KBM-7 (cell line): ENCODE results near the gene SLC7A8.
"Not testable (repeated sequence)": the region's sequence is repeated elsewhere in the genome, so short reads cannot be mapped to it uniquely, and the experiment has no call there.

ENCODE experiments used
- DNase-seq: peaks from one replicate; pipeline ENCODE4 v3.0.0-alpha.2; 2015
- in situ Hi-C: fragments of 300-500 bp; cut with MboI; formaldehyde crosslinking; loops from 2 replicates; pipeline ENCODE4 v1.14.3; 2020; ENCODE audit warnings: low sequenced_read_pairs, low pct_unique_long_range_greater_than_20kb, mixed read lengths

Gene SLC7A8

DNA sequence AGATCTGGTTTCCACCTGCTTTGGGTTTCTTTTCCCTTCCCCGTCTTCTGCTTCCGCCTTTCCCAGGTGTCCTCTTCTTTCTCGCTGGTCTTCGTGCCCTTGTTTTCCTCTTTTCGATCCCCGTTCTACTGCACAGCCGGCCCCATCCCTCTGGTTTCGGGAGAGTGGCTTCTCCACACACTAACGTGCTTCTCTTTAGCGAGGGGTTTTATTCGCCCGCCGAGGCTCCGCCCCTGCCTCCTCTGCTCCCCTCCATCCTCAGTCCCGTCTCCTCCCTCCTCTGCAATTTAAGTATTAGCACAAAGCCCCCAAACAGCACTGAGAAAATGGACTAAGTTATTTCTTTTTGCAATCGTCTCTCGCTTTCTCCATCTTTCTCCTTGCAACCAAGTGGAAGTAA, at the start of gene SLC7A8:
Gene SLC7A8, minus strand, starts transcription at position 182 of the 400 bp plus-strand sequence. CDS start 746 bp downstream, outside the sequence.
- in situ Hi-C loops, result no loop called here

DNA sequence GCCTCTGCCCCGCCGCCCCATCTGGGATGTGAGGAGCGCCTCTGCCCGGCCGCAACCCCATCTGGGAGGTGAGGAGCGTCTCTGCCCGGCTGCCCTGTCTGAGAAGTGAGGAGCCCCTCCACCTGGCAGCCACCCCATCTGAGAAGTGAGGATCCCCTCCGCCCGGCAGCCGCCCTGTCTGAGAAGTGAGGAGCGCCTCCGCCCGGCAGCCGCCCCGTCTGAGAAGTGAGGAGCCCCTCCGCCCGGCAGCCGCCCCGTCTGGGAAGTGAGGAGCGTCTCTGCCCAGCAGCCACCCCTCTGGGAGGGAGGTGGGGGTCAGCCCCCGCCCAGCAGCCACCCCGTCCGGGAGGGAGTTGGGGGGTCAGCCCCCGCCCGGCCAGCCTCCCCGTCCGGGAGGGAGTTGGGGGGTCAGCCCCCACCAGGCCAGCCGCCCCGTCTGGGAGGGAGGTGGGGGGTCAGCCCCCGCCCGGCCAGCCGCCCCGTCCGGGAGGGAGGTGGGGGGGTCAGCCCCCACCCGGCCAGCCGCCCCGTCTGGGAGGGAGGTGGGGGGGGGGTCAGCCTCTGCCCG, 48.9 kb upstream of the SLC7A8 start:
- in situ Hi-C loops, DNase-seq: not testable (repeated sequence)

More for the DNA sequence above, at the start of gene SLC7A8:
- no peak for DNase-seq

DNA sequence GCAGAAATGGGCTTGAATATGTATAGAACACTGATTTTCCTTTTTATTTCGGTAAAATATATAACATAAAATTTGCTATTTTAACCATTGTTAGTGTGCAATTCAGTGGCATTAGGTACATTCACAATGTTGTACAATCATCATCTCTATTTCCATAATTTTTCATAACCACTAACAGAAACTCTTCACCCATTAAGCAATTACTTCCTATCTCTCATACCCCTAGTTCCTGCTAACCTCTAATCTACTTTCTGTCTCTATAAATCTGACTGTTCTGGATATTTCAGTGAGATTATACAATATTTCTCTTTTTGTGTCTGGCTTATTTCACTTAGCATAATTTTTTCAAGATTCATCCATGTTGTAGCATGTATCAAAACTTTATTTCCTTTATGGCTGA, 45.4 kb upstream of the SLC7A8 start:
- DNase-seq, result no peak
- in situ Hi-C loops, result no loop called here

DNA sequence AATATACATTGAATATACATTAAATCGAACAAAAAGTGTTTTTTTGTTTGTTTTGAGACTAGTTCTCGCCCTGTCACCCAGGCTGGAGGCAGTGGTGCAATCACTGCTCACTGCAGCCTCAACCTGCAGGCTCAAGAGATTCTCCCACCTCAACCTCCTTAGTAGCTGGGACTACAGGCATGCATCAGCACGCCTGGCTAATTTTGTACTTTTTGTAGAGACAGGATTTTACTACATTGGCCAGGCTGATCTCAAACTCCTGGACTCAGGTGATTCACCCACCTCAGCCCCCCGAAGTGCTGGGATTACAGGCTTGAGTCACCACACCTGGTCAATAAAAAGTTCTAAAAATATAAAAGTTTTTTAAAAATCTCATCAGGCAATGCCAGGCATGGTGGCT, 44.1 kb upstream of the SLC7A8 start:
- DNase-seq, result no peak
- in situ Hi-C loops, result no loop called here

DNA sequence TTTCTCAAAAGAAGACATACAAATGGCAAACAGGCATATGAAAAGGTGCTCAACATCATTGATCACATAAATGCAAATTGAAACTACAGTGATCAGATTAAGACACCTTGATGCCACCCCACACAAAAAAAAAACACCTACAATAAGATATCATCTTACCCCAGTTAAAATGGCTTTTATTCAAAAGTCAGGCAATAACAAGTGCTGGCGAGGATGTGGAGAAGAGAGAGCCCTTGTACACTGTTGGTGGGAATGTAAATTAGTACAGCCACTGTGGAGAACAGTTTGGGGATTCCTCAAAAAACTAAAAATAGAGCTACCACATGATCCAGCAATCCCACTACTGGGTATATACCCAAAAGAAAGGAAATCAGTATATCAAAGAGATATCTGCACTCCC, 41.5 kb upstream of the SLC7A8 start:
- in situ Hi-C loops, DNase-seq: not testable (repeated sequence)

DNA sequence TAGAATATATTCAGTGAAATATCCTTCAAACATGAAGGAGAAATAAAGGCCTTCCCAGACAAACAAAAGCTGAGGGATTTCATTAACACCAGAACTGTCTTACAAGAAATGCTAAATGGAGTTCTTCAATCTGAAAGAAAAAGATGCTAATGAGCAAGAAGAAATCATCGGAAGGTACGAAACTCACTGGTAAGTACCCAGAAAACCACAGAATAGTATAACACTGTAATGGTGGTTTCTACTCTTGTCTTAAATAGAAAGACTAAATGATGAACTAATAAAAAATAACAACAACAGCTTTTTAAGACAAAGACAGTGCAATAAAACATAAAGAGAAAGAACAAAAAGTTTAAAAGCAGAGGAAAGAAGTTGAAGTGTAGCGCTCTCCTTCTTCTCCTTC, 35.6 kb upstream of the SLC7A8 start:
- in situ Hi-C loops, result no loop called here
- no peak for DNase-seq

DNA sequence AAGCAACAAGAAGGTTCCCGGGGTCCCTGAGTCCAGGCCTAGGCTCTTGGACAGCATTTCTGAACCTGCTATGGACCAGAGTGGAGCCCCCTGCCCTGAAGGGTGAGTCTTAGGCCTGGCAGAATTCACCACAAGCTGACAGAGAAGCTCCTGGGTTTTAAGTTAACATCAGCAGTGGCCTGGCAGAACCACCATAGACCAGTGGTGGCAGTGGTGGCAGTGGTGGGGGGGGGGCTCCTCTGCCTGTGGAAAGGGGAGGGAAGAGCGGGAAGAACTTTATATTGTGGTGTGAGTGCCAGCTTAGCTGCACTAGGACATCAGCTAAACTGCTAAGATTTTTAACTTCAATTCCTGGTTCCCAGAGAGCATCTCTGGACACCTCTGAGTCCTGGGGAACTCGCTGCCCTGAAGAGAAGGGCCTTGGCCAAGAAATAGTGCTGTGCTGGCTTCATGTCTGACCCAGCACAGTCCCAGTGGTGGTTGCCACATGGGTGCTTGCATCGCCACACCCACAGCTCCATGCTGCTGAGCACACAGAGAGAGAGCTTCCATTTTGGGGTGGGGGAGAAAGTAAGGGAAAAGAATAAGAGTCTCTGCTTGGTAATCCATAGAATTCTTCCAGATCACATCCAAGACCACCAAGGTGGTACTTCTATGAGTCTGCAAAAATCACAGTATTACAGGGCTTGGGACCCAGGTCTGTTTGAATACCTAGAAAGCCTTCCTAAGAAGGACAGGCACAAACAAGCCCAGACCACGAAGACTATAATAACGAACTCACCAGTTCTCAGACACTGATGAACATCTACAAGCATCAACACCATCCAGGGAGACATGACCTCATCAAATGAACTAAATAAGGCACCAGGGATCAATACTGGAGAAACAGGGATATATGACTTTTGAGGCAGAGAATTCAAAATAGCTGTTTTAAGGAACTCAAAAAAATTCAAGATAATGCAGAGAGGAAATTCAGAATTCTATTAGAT, 33.9 kb upstream of the SLC7A8 start:
- no peak for DNase-seq
- in situ Hi-C loops, result no loop called here

DNA sequence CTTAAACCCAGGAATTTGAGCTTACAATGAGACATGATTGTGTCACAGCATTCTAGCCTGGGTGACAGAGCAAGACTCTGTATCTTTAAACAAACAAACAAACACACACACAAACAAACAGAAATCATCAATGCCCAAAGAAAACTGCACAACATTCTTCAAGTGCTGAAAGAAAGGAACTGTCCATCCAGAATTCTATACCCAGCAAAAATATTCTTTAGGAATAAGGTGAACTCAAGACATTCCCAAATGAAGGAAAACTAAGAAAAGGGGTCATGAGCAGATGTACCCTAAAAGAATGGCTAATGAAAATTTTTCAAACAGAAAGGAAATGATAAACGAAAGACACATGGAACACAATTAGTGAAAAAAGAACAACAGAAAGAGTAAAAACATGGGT, 32.0 kb upstream of the SLC7A8 start:
- in situ Hi-C loops, result no loop called here
- no peak for DNase-seq

DNA sequence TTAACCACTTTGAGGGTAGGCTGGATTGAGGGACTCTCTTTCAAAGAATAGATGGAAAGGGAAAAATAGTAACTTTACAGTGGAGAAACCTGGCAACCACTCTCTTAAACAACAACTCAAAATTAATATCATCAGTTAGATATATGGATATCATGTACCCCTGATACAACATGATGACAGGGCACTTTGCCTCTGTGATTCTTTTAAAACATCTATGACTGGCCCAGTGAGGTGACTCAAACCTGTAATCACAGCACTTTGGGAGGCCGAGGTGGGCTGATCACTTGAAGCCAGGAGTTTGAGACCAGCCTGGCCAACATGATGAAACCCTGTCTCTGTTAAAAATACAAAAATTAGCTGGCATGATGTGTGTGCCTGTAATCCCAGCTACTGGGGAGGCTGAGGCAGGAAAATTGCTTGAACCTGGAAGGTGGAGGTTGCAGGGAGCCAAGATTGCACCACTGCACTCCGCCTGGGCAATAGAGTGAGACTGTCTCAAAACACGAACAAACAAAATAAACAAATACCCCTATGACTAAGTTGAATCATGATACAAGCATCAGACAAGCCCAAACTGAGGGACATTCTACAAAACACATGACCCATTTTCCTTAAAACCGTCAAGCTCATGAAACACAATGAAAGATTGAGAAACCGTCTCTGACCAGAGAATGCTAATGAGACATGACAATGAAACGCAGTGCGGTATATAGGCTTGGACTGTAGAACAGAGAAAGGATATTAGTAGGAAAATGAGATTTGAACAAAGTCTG, 26.4 kb upstream of the SLC7A8 start:
- in situ Hi-C loops, result no loop called here
- no peak for DNase-seq

DNA sequence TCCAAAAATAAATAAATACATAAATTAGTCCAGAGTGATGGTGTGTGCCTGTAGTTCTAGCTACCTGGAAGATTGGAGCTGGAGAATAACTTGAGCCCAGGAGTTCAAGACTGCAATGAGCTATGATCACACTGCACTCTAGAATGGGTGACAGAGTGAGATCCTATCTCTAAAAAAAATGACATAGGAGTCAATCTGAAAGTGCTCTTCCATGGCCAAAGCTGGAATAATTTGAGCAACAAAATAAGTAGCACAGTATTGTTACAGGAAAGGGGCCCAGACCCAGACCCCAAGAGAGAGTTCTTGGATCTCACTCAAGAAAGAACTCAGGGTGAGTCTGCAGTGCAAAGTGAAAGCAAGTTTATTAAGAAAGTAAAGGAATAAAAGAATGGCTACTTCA, 24.9 kb upstream of the SLC7A8 start:
- no peak for DNase-seq
- in situ Hi-C loops, result no loop called here

DNA sequence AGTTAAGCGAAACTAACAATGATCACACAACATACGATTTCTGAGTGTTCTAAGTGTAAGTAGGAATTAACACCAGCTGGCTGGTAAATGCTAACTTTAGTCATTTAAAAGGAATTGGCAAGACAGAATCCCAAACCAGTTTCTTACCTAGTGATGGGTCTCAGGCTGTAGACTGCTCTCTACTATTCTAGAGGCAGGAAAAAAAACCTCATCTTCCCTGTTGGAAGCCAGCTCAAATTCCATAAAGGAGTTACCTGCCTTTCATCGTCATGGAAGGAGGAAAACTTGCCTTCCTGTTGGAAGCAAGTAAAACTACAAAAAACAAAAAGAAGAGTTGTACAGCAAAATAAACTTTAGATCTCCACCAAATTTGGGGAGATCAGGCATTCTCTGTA, 23.7 kb upstream of the SLC7A8 start:
- in situ Hi-C loops, result no loop called here
- no peak for DNase-seq

DNA sequence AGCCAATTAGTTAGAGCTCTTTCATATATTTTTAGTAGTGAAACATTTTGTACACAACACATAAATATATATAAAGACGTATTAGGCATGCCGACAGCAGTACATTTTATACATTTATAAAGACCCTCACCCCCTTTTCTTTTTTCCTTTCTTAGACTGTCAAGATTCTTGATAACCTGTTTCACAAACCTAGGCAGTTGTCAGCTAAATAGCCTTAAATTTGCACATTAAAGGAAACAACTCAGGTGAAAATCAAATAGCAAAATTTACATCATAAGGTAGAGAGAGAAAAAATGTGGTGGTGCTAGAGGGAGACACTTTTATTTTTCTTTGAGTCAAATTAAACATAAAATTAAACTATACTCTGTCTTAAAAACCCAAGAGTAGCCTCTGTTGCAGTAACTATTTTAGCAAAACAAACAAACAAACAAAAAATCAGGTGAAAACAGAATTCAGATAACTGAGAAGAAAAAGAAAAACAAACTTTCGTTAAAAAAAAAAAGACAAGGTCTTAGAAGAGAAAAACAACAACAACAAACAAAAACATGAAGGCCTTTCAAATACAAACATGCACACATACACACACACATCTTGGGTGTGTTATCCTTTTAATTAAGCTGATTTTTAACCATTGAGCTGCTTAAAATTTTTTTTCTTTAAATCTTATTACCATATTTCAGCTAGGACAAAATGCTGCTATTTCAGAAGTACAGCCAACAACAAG, 23.1 kb upstream of the SLC7A8 start:
- DNase-seq, result no peak
- in situ Hi-C loops, result no loop called here

DNA sequence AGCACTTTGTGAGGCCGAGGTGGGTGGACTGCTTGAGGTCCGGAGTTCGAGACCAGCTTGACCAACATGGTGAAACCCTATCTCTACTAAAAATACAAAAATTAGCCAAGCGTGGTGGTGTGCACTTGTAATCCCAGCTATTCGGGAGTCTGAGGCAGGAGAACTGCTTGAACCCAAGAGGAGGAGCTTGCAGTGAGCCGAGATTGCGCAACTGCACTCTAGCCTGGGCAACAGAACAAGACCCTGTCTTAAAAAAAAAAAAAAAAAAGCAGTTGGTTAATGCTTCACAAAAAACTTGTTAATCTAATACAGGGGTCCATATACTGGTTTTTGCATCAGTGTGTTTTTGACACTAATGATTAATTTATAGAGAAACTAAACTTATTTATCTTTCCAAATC, 18.5 kb upstream of the SLC7A8 start:
- in situ Hi-C loops, result no loop called here
- DNase-seq, result no peak

DNA sequence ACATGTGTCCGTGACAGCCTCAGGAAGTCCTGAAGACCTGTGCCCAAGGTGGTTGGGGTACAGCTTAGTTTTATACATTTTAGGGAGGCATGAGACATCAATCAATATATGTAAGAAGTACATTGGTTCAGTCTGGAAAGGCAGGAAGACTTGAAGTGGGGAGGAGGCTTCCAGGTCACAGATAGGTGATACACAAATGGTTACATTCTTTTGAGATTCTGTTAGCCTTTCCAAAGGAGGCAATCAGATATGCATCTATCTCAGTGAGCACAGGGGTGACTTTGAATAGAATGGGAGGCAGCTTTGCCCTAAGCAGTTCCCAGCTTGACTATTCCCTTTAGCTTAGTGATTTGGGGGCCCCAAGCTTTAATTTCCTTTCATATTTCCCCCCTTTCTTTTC, 15.7 kb upstream of the SLC7A8 start:
- in situ Hi-C loops, result not testable (repeated sequence)

DNA sequence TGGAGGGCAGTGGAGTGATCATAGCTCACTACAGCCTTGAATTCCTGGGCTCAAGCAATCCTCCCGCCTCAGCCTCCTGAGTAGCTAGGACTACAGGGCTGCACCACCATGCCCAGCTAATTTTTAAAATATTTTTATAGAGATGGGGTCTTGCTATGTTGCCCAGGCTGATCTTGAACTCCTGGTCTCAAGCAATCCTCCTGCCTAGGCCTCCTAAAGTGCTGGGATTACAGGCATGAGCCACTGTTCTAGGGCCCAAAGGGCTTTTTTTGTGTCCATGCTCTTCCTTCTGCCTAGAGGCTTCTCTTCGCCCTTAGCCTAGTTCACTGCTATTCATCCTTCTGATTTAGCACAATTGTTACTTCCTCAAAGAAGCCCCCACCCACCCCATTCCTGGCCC, 13.0 kb upstream of the SLC7A8 start:
- in situ Hi-C loops, DNase-seq: not testable (repeated sequence)

More for the DNA sequence above, 15.7 kb upstream of the SLC7A8 start:
- DNase-seq, result not testable (repeated sequence)

DNA sequence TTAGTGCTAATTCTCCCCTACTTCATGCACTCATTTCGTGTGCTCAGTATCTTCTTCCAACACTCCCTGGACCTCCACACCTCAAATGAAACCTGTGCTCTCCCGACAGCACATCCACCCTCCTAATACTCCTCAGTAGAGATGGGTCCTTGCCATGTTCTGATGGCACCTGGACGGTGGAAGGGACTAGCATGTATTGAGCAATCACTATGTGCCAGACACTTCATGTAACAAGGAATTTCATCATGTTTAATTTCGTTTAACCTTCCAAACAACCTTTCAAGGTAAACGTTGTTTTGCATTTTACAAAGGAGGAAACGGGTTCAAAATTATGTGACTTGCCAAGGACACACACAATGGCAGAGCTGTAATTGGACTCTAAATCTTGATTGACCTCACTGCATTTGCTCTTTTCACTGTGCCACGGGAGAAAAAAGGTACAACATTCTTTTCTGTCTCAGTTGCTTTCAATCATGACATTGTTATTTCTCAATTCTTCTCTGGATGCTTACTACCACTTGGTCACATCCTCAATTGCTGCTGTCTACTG, 12.2 kb upstream of the SLC7A8 start:
- no peak for DNase-seq
- in situ Hi-C loops, result no loop called here

DNA sequence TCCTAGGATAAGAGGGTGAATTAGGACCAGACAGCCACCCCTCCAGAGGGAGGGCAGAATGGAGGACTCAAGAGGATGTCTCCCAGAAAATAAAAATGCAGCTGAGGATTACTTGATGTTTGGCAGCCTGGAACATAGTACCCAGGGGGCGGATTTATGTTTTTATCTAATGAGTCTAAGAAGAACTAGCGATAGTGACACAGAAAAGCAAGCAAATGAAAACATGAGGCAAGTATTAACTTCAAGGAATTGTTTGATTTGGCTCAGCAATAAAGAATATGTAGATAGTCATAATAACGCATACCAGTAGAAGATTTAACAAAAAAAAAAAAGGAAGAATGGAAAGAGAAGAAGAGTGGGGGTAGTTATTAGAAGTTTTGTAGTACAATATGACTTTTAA, 10.0 kb upstream of the SLC7A8 start:
- in situ Hi-C loops, result no loop called here
- DNase-seq, result no peak

DNA sequence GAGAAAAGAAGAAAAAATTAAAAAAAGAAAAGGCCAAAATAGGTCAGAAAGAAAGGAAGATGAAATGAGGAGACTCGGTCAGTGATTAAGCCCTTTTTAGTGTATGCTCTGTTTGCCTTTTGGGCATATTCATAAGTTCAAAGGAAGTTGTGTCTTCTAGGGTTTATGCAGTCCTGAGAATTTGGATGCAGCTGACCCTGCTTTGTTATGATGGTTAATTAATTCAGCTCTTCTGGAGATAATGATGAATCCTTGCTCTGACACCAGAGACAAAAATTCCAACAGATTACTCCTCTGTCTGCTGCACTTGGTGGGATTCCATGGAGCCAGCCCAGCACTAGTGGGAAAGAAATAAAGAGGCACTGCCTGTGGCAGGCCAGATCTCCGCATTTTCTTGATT, 4.5 kb upstream of the SLC7A8 start:
- no peak for DNase-seq
- in situ Hi-C loops, result no loop called here
